HG03196 (cell line): ENCODE data around the gene CD80.

Experiments used
- ATAC-seq: cut with Tn5 transposase; IDR thresholded peaks from one replicate; pipeline ENCODE4 v1.9.1; 2021; ENCODE audit not compliant: unreplicated experiment

Gene CD80

GRCh38 chr3:119548341-119548740 lies 11.1 kb downstream of the CD80 start:
- no peak for ATAC-seq

- no peak for ATAC-seq
Measured at GRCh38 chr3:119547227-119547626, 12.2 kb downstream of the CD80 start.

GRCh38 chr3:119543147-119543546 lies 16.3 kb downstream of the CD80 start:
- no peak for ATAC-seq

GRCh38 chr3:119542168-119542767 lies 17.1 kb downstream of the CD80 start:
- ATAC-seq = no peak

- no peak for ATAC-seq
Measured at GRCh38 chr3:119541547-119541946, 17.9 kb downstream of the CD80 start.

- ATAC-seq = no peak
Measured at GRCh38 chr3:119538772-119539171, 20.6 kb downstream of the CD80 start.

- no peak for ATAC-seq
Measured at GRCh38 chr3:119536757-119537156, 22.7 kb downstream of the CD80 start.

GRCh38 chr3:119534296-119534695 lies 25.1 kb downstream of the CD80 start:
- ATAC-seq = no peak

- ATAC-seq = no peak
Measured at GRCh38 chr3:119531151-119531550, 28.3 kb downstream of the CD80 start.

- ATAC-seq = no peak
Measured at GRCh38 chr3:119530456-119530855, 29.0 kb downstream of the CD80 start.

GRCh38 chr3:119529883-119530282 lies 29.5 kb downstream of the CD80 start:
- ATAC-seq = no peak

- ATAC-seq = no peak
Measured at GRCh38 chr3:119527714-119528113, 31.7 kb downstream of the CD80 start.

- no peak for ATAC-seq
Measured at GRCh38 chr3:119524931-119525662, 34.3 kb downstream of the CD80 start.

GRCh38 chr3:119518026-119518425 lies 41.4 kb downstream of the CD80 start:
- ATAC-seq = no peak

- ATAC-seq = no peak
Measured at GRCh38 chr3:119517112-119517511, 42.3 kb downstream of the CD80 start.

- no peak for ATAC-seq
Measured at GRCh38 chr3:119514637-119515036, 44.8 kb downstream of the CD80 start.

GRCh38 chr3:119510690-119511089 lies 48.7 kb downstream of the CD80 start:
- ATAC-seq = no peak

GRCh38 chr3:119508172-119508845 lies 51.1 kb downstream of the CD80 start:
- ATAC-seq = no peak

- ATAC-seq = no peak
Measured at GRCh38 chr3:119507404-119507803, 52.0 kb downstream of the CD80 start.

- no peak for ATAC-seq
Measured at GRCh38 chr3:119506631-119507030, 52.8 kb downstream of the CD80 start.

- ATAC-seq = no peak
Measured at GRCh38 chr3:119500901-119501300, 58.5 kb downstream of the CD80 start.

GRCh38 chr3:119500265-119500664 lies 59.1 kb downstream of the CD80 start:
- no peak for ATAC-seq
